ENCODE data around the gene TRPC6.
"Not testable (repeated sequence)": the region's sequence is repeated elsewhere in the genome, so short reads cannot be mapped to it uniquely, and the experiment has no call there.

The TRPC6 gene

DNA sequence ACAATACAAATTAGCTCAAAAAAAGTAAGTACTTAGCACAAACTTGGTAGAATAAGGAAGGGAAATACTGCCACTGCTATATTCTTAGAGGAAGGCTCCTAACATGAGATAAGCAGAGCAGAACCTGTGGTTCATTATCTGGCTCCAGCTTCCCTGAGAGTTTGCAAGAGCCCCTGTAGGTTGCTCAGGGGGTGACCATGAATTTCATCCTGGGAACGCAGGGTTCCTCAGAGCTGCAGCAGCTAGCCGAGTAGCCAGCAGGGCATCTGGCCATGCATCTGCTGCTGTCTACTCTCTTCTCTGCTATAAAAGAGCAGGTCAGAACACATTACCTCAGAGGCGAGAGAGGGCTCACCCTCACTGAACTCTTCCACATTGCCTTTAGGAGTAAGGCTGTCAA, 67.3 kb downstream of the TRPC6 start:
- no peak for DNase-seq

DNA sequence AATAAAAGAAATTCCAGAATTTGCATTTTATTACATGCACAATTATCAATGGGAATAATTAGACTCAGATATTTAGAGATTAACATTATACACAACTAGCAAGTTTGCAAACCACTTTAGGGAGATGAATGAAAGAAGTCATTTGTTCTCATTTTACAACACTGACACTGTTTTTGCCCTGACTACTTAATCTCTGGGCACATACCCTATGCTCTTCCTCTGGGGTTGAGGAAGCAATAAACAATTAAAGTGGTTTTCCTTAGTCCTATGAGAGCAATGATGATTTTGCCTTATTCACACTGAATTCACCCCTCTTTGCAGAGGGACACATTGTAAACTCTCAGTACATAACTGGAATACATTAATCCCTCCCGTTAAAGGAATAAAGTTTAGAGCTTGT, 72.7 kb downstream of the TRPC6 start:
- DNase-seq, result no peak

DNA sequence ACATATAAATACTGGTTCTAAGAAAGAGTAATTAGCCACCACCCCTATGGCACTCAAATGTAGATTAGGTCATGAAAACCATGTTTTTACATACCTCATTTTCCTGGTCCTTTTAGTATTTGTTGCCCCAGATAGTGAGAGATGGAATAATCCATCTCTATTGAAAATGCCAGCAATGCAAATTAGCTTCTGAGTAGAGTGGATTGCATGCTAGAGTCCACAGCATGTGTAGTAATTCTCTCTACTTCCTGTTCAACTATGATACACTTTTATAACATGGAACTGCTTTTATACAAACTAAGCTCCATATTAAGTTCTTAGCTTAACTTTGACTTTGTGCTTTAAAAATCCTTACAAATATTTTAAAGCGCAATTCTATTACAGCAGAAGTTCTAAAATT, 73.2 kb downstream of the TRPC6 start:
- no peak for DNase-seq

DNA sequence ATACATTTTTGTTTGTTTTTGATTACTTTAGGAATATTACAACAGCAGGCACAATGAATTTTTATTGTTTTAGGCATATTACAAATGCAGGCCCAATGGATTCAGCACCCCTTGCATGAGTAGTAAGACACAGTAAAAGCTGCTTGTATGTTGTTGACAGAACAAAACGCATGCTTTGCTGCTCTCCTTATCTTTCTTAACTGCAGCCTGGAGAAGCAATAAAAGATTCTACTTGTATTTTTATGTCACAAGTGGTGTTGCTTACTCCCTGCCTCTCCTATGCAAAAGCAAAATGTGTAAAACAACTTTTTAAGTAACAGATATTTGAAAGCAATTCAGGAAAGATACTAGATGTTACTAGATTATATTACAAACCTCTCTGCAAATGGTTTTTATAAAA, 73.9 kb downstream of the TRPC6 start:
- no peak for DNase-seq

DNA sequence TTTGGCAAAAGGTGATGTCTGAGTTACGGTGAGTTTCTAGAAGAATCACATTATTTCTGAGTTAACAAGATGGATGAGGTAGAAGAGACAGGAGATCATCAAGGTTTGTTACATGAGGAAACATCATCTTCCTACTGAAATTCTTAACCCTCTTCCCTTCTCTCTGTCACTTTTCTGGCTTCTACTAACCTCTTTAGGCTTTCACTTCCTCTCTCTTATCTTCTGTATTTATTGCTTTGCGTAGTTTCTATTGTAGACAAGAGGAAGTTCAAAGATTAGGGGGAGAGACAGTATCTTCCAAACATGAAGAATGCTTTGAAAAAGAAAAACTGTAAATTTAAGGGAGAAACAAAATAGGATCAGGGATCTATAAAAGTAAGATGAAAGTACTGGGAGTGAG, 75.4 kb downstream of the TRPC6 start:
- no peak for DNase-seq

DNA sequence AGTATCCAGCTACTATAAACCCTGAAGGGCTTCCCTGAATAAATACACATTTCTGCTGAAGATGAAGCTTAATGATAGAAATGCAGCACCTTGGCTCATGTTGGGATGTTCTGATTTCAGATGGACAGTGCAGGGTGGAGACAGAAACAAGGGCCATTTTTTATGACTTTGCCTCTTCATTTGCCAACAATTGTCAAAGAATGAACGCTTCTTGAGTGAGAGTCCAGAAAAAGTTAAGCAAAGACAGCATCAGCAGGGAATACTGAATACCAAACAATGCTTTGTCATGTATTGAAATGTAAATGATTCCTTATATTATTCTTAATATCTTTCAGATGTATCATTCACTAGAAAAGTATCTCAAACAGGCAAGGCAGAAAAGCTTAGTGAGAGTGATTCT, 84.9 kb downstream of the TRPC6 start:
- DNase-seq, result no peak

DNA sequence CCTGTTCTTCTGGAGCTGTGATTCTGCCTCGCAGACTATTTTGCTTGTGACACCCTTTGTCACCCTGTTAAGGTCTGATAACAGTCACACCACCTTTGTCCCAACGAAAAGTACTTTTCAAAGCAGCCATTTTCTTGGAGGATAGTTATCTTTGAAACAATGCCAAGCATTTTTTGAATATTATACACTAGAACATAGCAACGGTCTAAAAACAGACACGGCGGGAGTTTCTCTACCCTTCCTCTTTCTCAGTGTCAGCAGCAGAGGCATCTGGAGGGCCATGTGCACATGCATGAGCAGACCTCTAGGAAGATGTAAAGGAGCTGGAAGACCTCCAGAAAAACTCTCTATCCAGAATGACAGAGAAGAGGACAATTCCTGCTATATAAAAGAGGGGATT, 86.5 kb downstream of the TRPC6 start:
- no peak for DNase-seq

DNA sequence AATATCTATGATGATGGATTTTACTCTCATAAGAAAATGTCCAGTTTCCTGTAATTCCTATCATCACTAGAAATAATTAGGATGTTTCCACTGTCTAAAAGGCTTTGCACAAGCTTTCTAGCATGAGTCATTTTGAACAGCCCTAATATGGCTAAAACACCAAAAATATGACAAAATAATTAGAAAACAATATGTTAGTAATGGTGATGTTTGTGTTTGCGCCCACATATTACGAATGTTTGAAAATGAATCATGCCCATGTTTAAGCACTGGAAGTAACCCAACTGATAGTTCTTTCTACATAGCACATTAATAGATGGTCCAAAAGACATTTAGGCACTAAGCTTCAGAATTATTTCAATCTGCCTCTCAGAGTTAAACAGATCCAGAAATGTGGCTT, 96.0 kb downstream of the TRPC6 start:
- DNase-seq, result no peak

DNA sequence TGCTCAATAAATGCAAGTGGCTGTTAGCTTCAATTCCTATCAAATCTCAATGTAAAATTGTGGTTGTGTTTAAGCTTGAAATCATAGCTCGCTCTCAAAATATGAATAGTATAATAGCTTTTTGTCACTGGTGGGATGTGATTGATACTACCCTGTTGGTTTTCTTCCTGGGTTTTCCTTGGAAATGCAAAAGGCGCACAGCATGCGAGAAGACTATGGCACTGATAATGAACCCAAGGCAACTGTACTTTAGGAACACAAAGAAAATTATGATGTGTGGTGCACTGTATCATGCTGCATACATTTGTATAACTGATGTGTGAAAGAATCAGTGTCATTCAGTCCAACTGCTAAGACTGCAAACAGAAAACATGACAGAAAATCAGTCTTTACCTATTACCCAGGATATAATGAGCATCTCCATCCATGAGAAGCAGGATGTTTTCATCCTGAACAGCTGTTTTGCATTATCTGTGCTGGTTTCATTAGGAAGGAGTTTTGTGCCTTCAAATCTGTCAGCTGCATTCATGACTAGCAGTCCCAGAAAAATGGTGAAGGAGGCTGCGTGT, 101.2 kb downstream of the TRPC6 start:
- no peak for DNase-seq

DNA sequence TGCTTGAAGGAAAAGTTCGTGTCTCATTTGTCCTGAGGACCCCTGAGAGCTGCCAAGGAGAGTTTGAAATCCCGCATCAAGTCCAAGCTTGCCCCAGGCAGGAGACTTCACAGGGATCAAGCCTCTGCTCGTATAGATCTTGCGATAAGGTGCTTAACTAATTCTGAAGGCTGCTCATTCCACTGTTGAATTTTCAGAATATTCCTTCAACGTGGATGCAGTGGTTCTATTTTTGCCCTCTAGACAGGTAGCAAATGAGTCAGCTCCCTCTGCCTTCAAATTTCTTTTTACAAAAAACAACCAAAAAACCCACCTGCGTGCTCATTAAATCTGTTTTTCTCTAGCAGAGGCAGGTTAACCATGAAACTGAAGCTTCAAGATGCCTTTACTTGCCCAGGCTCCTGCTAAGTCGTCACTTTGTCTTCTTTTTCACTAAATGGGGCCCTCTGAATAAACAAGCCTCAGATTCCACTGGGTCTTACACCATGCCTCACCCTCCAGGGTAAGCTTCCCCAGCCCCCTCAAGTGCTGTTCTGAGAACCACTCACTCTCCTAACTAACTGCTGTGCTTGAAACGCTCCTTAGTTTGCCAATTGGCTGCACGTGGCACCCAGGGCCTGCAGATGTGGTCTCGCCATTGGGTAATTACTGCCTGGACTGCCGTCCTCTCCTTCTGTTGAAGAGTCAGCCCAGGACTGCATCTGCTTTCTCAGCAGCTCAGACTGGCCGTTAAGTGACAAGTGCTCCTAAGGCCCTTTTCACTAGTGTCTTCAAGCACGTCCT, 105.0 kb downstream of the TRPC6 start:
- DNase-seq, result no peak

DNA sequence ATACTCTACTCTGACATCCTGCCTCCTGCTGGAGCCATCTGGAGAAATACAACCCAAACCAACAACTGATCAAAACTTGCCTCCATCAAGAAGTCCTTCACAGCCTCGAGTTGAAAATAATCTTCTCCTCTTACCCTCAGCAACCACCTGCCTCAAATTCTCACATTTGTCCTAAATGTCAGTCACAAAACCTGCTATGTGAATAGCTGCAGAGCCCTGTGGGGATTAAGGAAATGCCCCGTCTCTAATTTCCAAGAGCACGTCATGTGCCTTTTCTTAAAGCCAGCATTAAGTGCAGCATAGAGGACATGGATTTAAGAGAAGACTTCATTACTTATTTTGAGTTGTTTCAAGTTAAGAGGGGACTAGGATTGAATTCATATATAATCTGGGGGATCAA, 105.9 kb downstream of the TRPC6 start:
- no peak for DNase-seq

DNA sequence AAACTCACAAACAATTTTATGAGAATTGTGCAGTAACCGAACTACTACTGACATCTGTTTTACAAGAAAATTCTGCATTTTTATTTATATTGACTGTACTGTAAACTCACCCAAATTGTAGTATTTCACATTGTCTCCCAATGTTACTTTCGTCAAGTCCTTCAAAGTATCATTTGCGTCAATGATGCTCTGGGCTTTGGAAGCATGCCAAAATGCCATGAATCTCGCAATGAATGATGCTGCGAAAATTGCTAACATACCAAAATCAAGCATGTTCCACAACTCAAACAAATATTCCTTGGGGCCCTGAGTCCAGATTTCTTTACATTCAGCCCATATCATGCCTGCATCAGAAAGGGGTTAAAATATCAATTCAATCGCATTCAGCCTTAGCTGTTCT, 107.6 kb downstream of the TRPC6 start:
- DNase-seq, result no peak

DNA sequence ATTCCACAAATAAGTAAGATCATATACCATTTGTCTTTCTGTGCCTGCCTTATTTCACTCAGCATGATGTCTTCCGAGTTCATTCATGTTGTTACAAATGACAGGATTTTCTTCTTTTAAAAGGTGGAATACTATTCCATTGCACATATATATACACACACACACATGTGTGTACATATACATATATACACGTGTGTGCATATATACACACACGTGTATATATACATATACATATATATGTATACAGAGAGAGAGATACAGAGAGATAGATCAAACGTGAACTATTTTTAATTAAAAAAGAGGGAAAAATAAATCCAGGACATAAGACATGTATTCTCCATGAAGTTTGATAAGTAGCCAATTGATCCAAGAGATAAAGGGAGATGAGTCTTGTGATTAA, 108.1 kb downstream of the TRPC6 start:
- no peak for DNase-seq

DNA sequence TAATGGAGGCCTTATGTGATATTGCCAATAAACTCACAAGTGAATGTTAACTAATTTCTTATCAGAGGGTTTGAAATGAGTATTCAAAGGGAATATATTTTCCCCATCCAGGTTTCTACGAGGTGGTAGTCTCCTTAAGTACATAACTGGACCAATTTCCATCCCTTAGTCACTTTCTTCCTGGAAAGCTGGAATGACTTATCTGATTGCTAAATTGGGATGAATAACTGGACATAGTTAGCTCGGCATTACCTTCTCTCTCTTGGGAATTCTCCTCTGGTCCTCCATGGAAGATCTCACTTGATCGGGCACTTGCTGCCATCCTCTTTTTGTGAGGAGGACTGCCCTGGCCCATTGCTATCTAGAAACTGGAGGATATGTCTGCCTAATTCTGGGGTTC, 109.1 kb downstream of the TRPC6 start:
- no peak for DNase-seq

DNA sequence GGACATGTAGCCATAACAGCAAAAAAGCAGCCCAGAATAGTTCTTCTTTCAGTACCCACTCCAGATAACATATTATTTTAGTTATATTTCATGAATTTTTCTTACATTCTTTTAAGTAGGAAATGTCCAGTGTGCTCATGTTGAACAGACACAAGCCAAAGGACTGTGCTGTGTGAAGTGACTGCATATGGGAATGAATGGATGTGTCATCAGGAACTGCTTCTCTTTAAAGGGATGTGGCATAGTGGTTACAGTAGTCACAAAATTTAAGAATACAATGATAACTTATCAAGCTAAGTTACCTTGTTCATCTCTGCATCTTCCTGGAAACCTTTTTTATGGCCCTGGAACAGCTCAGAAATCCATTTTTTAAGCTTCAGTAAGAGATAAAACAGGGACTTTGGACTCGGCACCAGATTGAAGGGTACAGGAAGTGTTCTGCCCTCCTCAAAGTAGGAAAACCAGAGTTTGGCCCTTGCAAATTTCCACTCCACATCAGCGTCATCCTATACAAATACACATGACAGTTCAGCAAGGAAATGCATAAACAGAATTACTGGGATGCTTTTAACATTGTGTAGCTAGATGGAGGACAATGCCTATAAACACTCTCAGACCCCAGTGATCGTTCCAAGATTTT, 112.8 kb downstream of the TRPC6 start:
- DNase-seq, result no peak

DNA sequence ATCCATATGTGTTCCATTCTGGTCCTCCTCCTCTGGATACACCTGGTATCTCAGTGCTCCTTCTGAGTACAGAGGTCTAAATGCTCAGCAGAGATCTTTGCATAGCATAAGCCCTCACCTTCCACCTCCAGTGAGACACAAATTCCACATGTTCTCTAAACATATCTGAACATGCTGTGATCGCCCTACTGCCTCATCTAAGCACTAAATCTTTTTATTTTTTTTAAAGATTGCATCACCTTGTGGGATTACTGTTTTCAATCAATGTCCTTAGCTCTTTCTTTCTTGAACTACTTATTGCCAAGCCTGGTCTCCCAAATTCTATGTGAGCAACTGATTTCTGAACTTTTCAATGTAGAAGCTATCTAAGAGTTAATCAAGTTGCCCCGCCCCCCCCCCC, 113.4 kb downstream of the TRPC6 start:
- DNase-seq, result no peak

DNA sequence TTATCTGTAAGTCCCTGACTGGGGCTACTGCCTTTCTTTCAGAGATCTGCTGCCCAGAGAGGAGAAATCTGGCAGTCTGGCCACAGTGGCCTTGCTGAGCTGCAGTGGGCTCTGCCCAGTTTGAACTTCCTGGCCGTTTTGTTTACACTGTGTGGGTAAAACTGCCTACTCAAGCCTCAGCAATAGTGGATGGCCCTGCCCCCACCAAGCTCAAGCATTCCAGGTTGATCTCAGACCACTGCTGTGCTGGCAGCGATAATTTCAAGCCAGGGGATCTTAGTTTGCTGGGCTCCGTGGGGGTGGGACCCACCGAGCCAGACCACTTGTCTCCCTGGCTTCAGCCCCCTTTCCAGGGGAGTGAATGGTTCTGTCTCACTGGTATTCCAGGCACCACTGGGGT, 117.5 kb downstream of the TRPC6 start:
- DNase-seq, result no peak

DNA sequence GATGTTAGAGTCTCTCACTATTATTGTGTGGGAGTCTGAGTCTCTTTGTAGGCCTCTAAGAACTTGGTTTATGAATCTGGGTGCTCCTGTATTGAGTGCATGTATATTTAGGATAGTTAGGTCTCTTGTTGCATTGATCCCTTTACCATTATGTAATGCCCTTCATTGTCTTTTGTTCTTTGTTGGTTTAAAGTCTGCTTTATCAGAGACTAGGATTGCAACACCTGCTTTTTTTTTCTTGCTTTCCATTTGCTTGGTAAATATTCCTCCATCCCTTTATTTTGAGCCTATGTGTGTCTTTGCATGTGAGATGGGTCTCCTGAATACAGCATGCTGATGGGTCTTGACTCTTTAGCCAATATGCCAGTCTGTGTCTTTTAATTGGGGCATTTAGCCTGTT, 119.4 kb downstream of the TRPC6 start:
- not testable (repeated sequence) for DNase-seq

DNA sequence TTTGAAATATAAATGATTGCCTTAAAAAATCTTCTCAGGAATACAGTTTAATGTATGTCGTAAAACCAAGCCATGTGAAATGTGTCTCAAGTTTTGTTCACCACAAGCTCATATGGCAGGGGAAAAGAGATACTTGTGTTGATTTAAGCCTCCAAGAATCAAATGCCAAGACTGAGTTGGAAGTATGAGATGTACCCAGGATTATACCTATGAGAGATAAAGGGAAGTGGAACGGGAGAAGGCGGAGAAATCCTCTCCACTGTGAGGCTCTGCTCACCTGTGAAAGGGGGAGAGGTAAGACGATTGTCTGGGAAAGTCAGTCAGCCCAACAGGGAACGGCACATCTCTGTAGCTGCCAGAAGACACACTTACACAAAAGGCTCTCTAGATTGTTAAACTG, 124.8 kb downstream of the TRPC6 start:
- DNase-seq, result no peak

DNA sequence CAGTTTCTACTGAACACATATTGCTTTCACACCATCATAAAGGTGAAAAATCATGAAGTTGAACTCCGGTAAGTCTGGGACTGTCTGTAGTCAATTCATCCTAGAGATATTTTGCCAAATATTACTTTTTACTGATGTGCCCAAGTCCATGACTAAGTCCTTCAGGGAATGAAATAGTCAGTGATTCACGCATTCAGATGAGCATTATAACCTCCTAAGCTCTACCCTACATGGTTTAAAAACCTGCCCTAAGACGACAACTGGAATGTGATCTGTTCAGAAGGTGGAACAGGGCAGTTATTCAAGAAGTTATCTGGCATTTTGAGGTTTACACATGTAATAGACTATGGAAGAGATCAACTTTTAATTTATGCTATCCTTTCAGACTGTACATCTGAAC, 125.6 kb downstream of the TRPC6 start:
- no peak for DNase-seq

DNA sequence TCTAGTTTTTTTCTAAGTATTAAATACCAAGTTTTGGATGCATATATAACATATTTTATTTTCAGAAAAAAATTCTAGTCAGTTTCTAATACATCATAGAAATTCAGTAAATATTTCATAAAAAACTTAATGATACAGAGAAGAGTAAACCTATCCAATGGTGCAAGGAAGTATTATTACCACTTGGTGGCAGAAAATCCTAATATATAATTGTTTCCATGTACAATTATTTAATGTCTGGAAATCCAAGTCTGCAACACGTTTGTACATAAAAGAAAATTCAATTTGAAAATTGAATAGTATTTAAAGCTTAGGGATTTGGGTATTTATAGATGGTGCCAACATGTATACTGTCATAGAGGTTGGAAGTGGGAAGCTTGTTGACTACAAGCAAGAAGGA, 127.0 kb downstream of the TRPC6 start:
- peak; percentile 2 for DNase-seq

DNA sequence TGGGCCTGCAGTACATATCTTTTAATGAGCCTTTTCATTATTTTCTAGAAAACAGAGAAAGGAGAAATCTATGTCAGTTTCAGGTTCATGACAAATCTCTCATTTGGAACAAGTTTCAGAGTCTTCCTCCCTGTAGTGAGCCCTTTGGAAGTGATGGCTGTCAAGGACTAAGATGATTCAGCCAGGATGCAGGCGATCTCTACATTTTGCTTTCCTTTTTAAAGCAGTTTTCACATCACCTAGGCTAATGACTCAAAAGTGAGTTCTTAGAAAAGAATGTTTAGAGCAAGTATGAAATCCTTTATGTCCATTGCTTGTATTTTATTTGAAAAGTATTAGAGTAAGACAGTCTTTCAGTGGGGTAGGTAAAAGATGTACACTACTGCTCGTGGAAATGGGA, 130.1 kb downstream of the TRPC6 start:
- DNase-seq, result no peak

DNA sequence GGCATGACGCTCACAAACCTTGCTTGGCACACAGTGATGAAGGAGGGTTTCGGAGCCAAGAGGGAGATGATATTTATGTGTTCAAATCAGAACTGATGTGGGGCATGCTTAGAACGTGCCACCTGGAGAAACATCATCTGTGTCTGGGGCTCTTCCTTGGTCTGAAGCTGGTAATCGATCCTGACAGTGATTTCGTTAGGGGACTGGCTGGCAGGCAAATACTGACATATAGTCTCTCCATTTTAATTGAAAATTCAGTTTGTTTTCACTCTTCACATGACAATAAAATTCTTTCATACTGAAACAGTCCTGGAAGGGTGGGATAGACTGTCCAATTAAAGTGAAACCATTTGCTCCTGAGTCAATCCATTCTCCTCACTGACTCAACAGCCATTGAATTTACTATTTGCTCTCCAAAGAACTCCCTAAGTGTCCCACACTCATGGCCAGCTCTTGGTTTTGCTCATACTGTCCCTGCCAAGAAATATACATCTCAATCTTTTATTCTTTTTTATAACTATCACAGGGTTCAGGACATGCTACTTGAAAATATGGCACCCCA, 134.8 kb downstream of the TRPC6 start:
- DNase-seq, result no peak

DNA sequence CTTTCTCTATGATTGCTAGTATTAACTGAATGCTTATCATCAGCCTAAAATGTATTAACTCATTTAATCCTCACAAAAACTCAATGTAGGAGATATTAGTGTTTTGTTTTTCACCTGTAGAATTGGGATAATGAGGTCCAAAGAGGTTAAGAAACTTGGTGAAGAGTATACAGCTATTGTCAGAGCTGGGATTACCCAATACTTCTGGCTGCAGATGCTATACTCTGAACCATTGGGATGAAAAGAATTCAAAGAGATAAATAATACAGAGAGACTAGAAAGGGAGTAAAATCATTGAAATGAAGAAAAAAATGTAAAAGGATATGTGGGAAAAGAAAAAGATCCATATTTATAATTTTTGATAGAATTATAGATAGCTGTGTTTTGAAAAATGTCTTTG, 137.1 kb downstream of the TRPC6 start:
- no peak for DNase-seq
